IPS-NIHi7 (cell line): ENCODE measurements around the gene RTP1.
A peak's percentile ranks its signal among the peaks of the same experiment; 100 is the strongest.
"Not testable (repeated sequence)": the region's sequence is repeated elsewhere in the genome, so short reads cannot be mapped to it uniquely, and the experiment has no call there.

ENCODE experiments used
- DNase-seq: peaks from one replicate; pipeline ENCODE4 v3.0.0; 2012; ENCODE audit warnings: mixed read lengths; ENCODE audit errors: extremely low spot score

The RTP1 gene

DNA sequence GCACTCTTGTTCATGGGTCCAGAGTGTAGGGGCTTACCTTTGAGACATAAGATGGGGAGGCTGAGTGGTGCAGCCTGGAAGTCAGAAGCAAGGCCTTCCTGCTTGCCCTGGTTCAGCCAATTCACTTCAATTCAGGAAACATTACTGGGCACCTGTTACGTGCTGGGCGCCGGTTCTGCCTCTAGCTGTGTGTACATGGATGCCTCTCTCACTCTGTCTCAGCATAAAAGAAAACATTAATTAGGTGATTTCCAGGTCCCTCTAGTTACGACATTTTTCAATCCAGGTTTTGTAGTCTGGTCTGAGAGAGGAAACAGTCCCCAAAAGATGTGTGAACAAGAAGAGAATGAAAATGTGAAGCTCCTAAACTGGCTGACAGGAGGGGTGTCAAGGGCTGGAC, 1.2 kb downstream of the RTP1 start:
- no peak for DNase-seq

DNA sequence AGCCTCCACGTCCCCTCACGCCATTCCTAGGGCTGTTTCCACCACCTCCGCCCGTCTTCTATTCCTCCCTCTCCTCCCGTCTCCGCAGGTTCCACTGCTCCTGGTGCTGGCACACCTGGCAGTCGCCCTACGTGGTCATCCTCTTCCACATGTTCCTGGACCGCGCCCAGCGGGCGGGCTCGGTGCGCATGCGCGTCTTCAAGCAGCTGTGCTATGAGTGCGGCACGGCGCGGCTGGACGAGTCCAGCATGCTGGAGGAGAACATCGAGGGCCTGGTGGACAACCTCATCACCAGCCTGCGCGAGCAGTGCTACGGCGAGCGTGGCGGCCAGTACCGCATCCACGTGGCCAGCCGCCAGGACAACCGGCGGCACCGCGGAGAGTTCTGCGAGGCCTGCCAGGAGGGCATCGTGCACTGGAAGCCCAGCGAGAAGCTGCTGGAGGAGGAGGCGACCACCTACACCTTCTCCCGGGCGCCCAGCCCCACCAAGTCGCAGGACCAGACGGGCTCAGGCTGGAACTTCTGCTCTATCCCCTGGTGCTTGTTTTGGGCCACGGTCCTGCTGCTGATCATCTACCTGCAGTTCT, 2.3 kb downstream of the RTP1 start:
- not testable (repeated sequence) for DNase-seq

DNA sequence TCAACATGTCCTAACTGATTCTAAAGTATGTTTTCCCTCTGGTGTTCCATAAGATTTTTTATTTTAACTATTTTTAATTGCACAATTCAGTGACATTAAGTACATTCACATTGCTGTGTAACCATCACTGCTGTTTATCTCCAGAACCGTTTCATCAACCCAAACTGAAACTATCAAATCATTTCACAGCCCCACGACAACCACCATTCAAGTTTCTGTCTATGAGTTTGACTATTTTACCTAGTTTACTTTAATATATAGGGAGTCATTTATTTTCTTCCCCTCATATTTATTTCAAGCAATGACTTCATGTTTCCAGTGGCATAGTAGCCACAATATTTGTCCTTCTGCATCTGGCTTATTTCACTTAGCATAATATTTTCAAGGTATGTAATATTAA, 8.4 kb downstream of the RTP1 start:
- no peak for DNase-seq

DNA sequence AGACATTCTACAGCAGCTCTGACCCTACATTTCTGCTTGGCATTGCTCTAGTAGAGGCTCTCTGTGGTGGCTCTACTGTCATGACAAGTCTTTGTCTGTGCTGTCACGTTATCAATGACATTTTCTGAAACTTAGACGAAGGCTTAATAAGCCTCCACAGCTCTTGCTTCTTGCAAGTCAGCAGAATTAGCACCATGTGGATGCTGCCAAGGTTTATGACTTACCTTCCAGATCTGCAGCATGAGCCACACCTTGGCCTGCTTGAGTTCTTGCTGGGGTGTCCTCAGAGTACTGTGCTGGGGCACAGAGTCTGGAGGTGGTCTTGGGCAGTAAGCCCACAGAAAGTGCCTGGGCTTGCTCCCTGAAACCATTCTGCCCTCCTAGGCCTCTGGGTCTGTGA, 9.8 kb downstream of the RTP1 start:
- DNase-seq = no peak

DNA sequence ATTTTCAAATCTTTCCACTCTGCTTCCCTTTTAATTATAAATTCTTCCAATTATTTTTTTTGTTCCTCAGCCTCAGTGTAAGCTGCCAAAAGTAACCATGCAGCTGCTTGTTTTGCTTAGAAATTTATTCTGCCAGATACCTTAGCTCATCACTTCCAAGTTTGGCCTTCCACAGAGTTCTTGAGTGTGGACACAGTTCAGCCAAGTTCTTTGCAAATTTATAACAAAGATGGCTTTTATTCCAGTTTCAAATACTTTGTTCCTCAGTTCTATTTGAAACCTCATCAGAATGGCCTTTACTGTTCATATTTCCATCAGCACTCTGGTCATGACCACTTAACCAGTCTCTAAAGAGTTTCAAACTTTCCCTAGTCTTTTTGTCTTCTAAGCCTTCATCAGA, 10.3 kb downstream of the RTP1 start:
- no peak for DNase-seq

DNA sequence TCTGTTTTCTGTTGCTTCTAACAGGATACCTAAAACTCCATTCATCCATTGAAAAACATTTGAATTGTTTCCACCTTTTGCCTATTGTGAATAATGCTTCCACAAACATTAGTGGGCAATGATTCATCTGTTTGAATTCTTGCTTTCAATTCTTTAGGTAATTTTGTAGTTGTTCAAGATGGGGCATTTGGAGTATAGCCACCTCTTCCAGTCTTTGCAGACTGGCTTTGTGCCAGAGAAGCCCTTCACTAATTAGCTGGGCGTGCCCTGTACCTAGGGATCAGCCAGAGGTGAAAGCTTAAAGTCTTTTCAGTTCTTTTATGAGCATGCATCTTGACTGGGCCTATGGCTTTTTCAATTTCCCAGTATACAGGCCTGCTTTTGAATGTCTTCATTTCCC, 10.9 kb downstream of the RTP1 start:
- no peak for DNase-seq

DNA sequence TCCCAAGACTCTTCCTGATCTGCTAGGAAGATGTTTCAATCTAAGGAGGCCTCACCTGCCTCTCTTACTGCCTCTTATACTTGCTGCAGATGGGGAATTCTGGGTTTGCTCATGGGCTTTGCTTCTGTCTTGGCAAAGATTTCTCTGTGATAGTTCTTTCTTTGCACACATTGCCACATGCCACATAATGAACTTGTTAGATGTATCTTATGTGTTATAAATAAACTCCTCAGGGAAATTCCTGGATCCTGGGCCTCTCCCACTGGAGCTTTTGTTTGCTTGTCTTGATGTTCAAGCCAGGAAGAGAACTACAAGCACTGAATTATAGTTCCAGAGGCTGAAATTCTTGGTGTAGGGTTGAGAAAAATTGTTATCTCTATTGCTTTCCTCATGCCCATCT, 12.2 kb downstream of the RTP1 start:
- DNase-seq = no peak

DNA sequence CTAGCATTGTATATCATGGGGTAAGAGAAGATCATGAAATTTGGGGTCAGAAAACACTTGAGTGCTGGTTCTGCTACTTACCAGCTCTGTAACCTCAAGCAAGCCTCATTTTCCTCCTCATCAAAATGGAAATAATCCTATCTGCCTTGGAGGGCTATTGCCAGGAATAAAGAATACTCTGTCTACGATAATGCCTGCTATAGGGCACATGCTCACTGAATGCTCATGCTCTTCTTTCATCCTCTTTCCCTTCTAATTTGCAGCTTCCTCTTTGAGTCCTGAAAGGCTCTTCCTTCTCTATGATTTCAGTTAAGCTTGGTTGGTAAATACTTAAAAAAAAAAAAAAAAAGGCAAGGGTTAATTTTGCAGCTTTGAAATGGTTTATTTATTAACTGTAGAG, 12.8 kb downstream of the RTP1 start:
- no peak for DNase-seq

DNA sequence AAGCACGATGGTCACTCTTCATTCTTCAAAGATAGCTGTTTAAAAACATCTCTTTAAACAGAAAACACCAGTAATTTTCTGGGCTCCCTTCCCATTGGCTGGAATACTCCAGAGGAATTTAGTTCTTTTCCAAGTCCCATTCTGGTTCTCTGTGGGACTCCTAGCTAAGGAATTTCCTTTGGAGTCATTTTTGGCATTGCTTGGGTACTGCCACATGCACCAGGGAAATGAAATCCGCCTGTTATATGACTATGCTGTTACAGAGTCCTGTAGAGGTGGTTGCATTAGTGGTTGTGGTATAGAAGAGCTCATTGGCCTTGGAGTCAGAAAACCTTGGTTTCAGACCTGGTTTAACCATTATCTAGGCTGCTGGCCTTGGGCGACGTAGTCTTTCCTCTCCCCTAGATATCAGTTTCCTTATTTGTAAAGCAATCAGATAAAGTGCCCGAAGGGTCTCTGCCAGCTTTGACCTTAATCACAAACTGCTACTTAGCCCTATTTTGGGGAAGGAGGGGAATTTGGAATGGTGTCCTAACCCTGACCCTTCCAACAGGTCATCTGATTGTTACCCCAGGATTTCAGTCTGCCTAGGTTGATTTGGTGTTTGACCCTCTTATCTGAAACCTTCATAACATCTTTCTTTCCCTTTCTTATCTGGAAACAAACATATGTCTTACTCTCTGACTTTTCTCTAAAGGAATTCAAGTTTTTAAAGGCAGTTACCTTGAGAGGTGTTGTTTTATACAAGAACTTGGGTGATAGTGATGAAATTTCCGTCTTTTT, 13.4 kb downstream of the RTP1 start:
- DNase-seq = peak; percentile 56

DNA sequence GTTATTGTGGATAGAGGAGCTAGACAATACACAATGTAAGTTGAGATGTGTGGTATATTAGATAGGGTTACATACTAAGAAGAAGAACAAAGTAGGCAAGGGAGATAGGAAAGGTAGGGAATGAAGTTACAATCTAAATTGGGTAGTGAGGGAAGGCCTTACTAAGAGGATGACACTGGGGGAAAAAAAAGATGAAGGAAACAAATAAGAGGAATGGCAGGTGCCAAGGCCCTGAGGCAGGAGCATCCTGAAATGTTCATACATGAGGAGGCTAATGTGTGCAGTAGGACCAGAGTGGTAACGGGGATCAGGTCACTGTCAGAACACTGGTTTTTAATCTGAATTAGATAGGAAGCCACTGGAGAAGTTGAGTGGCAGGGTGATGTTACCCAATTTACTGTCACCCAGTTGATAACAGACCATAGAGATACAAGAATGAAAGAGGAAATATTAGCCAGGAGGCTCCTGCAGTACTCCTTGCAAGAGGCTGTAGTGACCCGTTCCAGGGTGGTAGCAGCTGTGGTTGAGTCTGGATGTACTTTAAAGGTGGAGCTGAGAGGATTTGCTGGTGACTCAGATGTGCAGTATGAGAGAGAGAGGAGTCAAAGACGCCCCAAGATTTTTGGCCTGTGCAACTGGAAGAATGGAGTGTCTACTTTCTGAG, 14.4 kb downstream of the RTP1 start:
- DNase-seq = no peak

DNA sequence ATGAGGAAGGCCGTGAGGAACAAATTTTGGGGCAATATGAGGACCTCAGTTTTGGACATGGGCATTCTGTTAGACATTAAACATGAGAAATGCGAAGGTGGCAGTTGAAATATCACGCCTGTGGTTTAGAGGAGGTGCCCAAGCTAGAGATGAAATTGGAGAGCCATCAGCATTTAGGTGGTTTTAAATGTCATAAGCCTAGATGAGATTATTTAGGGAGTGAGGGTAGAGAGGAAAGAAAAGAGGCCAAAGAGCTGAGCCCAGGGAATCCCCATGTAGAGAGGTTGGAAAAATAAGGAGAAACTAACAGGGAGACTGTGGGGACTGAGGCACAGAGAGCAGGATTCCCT, 14.9 kb downstream of the RTP1 start:
- no peak for DNase-seq

DNA sequence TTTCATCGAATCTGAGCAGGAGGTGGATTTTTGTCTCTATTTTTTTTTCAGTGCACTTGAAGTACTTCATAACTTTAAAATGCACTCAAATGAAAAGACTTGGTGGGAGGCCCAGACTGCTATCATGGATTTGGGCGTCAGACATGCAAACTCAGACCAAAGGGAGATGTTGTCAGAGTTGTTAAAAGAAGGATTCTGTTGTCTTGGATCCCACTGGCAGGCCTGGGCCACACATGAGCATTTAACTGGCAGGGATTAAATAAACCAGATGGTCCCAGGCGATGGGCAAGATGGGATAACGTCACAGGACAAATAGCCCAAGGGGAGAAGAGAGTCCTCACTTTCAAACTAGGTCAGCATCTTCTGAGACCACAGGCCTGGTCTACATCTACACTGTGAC, 15.4 kb downstream of the RTP1 start:
- no peak for DNase-seq

DNA sequence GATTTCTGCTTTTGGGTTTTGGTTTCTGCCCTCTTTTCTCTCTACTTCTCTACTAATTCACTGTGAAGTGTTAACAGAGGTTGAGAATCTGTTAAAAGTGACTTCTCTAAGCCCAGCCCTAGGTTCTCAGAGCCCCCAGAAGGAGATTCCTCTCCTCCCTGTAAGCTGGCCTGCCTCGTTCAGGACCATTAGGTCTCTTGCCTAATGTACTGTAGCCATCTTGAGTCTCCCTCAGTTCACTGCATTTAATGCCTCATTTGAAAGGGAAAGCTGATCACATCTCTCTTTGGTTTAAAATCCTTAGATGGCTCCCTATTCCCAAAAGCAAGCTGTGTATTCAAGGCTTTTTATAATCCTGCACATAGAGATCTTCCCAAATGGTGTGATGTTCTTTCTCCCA, 16.3 kb downstream of the RTP1 start:
- DNase-seq = no peak

DNA sequence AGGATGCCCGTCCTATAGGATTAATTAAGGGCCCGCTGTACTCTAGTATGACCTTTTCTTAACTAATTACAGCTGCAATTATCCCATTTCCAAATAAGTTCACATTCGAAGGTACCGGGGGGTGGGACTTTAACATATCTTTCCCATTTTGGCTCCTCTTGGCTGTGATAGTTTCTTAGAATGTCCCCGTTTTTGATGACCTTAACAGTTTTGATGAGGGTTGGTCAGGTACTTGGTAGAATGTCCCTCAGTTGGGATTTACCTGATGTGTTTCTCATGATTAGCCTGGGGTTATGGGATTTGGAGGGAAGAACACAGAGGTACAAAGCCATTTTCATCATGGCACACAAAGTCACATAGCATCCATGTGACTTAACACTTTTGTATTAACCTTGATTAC, 18.2 kb downstream of the RTP1 start:
- no peak for DNase-seq

DNA sequence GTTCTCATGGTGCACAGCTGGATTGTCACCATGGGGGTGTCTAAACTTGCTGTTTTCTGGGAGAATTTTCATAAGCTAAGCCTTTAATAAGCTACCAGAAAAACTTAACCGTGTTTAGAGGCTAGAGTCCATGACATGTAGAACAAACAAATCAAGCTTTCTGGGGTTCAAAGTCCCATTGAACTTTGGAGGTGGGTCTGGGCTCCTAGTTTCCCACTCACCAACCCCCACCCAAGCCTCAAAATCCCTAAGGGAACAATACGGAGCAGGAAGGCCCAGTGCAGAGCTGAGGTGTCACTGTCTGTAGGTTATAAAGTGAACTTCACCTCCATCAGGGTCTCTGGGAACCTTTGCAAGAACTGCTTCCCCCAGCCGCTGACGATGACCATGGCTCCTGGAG, 25.5 kb downstream of the RTP1 start:
- no peak for DNase-seq

DNA sequence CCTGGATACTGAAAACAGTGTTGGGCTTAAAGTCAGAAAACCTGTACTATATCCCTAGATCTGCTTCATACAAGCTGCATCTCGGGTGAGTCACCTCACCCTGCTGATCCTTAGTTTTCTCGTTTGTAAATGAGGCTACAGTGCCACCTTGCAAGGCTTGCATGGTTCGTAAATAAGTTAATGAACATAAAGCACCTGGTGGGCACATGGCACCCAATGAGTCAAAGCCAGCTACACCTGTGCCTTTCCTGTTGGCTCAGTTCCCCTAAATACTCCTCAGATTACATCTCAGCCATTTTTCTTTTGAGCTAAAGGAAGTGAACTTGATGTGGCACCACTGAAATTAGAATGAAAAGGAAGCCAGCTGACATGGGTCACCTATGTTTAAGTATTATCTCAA, 26.5 kb downstream of the RTP1 start:
- no peak for DNase-seq

DNA sequence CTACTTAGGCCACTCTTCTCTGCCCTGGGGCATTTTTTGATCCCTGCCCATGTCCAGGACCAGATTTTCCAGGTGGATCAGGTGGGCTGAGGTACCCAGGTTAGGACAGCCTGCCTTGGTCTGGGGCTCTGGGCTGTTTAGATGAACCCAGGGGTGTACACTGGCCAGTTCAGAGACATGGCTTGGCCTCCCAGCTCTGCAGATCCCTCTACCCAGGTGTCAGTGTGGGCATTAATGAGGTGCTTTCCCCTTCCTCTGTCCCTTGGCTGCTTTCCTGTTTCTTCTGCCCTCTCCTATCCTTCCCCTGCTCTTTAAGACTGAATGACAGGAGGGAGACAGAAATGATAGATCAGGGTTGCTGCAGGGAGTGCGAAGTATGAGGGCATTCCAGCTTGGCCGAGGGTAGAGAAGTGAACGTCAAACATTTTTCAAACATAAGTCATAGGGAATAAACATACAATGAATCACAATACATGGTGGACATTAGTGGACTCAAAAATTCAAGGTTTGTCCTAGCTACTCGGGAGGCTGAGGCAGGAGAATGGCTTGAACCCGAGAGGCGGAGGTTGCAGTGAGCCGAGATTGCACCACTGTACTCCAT, 30.5 kb downstream of the RTP1 start:
- no peak for DNase-seq

DNA sequence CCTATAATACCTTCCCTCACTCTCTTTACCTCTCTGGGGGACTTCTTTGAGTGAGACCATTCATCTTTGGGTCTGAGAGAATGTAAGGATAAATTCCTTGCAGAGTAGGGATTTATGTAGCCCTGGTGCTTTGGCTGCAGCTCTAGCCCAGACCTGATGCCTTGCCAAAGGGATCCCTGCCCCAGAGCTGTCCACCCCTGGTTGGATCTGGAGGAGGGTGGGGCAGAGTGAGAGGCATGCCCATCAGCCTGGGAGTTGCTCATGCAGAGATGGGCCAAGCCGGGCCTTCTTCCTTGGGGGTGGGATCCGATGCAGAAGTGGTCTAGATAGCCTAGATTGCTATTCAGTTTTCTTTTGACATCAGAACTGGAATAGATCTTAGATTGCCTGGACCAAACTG, 31.5 kb downstream of the RTP1 start:
- no peak for DNase-seq

DNA sequence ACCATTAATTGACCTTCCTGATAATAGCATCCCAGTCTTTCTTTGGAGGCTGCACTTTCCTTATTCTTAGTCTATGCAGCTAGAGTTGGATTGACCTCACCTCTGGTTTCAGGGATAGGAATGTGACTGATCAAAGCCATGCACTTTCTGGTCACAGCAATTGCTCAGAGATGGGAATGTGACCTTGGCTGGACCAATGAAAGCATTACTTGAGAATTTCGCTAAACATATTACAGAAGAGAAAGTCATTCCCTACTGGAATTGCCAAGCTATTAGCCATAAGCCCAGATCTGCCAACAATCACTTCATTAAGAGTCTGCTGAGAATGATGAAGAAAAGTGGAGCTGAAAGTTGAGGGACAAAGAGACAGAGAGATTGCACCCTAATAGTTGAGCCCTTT, 32.7 kb downstream of the RTP1 start:
- DNase-seq = no peak

DNA sequence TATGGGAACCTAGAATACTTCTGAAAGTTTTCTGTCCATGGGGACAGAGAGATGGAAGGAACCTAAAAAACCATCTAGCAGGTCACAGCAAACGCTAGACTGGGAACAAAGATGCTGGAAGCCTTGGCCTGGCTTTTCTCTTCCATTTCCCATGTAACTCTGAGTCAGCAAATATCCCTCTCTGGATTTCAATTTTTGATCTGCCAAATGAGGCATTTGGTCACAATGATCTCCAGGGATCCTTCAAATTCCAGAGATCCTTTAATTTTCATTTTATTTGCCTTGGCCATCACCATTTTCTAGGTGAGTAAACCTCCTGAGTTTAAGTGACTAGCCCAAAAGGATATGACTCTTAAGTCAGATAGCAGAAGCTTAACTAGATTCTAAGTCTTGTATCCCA, 39.7 kb downstream of the RTP1 start:
- DNase-seq = no peak

DNA sequence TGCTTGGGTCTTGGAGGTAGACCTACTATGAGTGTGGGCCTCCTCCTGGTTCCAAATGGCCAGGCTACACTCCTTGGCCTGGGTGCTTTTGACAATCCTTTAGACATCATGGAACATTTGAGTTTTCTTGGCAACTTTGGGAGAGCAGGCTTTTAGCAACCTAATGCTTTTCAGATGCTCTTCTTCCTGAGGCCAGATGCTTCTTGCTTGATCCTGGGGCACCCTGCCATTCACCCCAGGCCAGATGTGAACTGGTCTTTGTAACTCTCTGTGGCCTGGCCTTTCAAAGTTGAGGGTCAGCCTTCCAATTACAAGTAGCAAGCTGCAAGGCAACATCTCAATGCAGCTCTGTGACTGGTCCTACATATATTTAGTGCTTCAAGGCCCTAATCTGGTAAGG, 40.5 kb downstream of the RTP1 start:
- DNase-seq = no peak

DNA sequence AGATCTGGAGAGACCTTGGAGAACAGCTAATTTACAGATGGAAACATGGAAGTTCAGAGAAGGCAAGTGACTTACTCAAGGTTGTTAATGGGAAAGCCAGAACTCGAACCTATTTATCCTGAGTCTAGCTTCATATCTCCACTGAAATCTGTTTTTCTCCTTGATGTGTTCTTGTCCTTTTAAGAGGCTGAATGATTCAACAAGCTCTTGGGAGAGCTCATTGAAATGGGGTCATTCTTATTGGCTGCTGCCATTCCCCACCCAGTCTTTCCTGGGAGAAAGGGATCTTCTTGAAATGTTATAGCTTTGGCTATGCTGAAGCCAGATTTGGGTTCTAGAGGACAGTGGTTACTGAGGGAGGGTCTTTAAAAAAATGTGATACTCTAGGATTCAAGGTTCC, 41.0 kb downstream of the RTP1 start:
- no peak for DNase-seq

DNA sequence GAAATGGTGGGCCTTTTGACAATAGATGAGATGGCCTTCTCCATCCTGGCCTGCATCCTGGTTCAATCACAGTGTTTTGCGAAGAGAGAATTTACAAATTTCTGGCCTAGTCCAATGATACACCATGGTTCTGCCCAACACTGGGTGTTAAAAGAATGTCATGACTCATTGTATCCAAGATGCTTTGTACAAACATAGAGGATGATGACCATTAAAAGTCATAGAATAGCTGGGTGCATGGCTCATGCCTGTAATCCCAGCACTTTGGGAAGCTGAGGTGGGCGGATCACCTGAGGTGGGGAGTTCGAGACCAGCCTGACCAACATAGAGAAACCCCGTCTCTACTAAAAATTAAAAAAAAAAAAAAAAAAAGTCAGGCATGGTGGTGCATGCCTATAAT, 41.5 kb downstream of the RTP1 start:
- not testable (repeated sequence) for DNase-seq
